Measurements from ENCODE around the gene COL19A1.

Gene COL19A1

DNA sequence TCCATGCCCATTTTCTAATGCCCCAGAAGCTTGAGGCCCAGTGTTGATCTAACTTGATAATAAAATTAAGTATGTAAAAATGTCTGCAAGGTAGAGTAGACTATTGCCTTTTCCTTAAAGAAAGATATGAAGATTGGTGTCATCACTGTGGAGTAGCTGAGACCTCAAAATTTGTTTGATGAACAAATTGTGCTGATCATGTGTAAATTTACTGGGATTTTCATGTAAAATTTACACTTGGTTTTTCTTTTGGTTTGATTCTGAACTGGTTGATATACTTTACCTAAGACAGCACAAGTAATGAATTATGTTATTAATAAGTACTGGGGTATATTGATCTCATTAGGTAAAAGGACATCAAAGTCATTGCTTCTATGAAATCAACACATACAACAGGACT lies 207.3 kb downstream of the COL19A1 start:
- DNase-seq: no peak

DNA sequence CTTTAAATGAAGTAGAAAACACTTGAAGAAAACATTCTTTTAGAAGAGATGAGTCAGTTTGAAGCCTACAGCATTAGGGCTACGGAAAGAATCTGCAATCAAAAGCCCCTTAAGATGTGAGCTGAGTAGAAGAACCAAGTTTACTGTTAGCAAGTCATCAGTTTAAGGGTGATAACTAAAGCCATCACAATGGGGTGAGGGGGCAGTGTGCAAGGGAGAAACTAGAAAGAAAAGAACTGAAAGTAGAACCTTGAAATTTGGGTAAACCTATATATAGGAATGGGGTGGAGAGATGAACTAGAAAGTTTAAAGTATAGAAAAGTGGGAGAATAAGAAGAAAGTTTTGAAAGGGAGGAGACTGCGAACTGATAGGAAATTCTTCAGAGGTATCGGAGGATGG lies 212.9 kb downstream of the COL19A1 start:
- DNase-seq: no peak

DNA sequence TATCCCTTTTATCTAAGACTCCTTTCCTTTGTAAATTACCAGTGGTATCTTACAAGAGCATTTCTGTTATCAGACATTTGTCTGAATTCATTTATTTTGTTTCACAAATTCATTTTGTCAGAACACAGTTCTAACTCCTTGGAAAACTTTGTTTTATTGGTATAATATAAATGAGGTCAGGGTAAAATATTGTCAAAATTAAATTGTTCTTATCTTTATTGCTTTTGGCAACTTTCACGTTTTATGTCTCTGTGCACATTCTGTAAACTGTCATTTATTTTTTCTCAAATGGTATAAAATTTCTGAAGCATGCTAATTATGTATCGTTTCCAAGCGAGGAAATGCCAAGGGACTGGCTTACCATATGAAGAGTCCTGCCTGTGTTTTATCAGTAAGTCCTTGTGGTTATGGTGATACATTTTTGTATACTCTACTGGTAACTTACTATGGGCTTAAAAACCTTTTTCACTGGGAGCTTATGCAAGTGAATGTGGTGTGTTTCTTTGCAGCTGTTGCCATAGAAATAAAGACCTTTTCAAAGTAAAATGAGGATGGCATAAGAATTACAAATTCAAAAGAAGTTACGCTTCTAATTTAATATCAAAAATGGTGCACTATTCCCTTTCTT lies 214.2 kb downstream of the COL19A1 start:
- DNase-seq: no peak

DNA sequence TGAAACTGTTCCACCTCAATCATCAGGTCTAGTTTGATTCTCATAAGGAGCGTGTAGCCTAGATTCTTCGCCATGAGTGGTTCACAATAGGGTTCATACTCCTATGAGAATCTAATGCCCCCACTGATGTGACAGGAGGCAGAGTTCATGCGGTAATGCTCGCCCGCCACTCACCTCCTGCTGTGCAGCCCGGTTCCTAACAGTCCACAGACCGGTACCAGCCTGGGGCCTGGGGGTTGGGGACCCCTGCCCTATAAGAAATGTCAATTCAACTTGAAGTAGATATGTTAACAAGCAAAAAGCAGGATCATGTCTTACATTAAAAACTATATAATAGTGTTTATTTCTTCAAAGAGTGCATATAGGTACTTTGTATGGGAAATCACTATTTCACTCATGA lies 216.5 kb downstream of the COL19A1 start:
- DNase-seq: no peak

DNA sequence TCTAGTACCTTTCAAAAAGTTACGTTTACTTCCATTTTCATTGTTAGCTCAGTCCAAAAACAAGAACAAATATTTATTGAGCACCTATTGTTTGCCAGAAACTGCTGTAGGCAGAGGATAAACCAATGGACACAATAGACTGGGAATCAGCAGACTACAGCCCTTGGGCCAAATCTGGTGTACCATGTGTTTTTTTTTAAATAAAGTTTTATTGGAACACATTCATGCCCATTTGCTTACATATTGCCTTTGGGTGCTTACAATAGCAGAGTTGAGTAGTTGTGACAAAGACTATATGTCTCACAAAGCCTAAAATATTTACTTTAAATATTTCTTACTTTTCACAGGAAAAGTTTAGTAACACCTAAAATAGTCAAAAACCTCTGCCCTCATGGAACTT lies 220.4 kb downstream of the COL19A1 start:
- no peak for DNase-seq

DNA sequence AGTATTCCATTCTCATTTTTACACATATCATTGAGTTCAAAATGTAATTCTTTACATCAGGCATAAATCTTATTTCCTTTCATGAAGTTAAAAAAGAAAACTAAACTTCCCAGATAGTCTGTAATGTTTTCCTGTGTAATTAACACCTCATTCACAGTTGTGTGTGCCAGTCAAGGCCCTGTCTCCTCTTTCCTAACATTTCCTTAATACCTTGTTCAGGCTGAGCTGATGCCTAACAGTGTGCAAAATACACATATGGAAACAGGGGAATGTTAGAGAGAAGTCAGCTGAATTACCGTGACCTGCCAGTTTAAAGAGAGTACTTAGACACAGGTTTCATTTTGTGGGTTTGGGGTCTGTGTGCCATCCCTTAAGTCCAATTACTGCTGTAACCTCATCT lies 227.8 kb downstream of the COL19A1 start:
- DNase-seq: no peak

DNA sequence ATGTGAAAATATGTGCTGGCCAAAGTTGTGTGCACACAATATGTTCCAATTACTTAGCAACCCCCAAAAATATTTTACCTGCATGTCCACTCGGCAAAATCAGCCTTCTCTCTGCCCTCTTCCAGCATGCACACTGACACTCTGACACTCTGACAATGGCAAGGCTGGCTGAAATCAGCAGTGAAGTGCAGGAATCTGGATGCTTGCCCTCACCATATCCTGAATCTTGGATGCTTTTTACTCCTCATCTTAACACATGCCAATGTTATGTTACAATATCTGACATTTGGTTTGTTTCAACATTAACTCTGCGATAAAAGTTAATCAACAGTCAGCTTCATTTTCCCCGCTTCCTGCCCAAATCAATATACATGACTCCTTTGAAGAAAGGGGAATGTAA lies 233.4 kb downstream of the COL19A1 start:
- no peak for DNase-seq

DNA sequence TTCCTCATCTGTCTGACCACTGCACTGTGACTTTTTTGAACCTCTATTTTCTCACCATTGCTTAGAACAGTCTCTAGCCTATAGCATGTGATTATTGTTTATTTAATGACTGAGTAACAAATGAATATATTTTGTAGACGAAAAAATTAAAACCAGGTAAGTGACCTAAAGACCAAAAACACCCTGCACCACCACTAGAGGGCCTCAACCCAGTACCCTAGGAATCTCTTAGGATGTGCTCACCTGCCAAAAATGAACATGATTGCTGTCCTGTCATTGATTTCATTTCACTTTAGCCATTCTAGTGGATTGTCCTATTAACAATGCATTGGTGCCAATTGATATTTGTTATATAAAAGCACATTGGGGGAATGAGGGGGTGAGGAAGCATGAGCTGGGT lies 237.4 kb downstream of the COL19A1 start:
- no peak for DNase-seq

DNA sequence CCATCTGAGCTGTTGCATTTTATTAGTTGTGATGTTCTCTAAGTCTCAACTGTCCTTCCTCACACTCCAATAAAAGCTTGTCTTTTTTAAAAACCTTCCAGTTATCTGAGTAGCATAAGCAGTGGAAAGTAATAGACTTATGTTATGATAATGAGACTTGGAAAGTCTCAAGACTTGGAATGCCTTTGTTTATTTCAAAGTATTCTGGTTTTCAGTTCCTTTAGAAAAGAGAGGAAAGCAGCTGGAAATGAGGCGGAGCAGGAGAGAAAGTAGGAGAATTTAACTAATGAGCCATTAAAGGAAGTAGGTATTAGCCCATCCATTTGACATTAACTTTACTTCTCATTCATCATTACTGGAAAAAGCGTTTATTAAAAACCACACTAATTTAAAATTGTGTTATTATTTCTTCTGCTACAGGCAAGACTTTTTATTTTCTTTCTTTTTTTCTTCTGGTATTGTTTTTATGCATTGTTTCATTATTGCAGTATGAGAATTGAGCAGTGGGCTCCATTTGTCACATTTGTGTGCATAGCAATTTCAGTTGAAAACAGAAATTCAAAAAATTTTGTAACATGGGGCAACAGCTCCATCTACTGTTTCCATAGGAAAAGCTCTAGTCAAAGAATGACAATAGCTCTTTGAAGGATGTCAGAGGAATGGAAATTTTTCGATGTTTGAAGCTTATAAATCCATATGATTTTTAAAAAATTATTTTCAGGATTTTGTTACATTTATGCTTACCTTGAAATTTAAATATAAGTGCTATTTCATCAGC lies 241.7 kb downstream of the COL19A1 start:
- peak; percentile 16 to 47 for DNase-seq

DNA sequence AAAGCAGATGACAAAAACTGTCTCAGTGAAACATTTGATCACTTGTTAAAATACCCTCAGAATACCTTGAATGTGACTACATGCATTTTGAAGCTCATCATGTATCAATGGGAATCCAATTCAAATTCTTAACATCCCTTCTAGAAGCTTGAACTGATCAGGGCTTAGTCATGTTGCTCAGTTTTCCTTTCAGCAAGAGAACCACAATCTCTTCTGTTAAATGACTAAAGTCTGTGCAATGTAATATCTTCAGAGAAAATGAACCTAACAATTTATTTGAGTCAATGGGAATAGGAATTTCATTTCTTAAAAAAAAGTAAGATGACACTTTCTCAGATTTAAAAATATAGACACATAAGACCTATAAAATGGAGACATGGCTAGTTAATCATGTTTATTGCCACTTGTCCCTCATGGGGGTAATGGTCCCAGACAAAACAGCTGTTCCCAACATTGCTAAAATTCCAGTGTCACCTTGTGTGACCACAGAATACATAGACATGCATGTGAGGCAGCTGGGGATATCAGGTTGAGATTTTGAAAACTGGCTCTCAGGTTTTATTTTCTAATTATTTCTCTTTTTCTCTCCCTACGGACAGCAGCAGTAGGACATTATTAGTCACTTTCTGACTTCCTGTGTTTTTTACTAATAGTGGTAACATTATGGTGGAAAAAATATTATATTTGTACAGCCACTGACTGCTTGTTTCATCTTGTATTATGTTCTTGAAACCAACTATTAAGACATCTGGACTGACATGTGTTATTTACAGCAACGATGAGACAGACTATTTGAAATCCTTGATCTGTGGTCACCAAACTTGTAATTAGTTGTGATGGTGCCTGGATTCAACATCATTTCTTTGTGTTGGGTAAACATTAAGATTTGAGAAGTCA lies 244.0 kb downstream of the COL19A1 start:
- DNase-seq: no peak

DNA sequence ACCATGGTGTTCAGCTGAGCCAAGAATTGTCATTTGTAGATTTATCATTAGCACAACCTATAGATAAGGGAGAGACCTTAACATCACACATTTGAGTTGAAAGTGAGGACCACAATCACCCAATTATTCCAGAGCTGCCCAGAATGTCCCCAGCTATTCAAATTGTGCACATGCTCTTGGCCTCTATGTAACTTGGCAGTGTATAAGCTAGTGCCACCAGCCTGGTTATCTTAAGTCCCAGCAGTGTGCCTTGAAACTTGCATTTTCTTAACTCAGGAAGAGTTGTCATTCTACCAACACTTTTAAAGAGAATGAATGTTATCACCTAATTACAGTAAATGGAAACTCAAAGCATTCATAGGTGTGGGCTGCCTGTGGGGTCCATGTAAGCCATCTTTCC lies 245.4 kb downstream of the COL19A1 start:
- no peak for DNase-seq

DNA sequence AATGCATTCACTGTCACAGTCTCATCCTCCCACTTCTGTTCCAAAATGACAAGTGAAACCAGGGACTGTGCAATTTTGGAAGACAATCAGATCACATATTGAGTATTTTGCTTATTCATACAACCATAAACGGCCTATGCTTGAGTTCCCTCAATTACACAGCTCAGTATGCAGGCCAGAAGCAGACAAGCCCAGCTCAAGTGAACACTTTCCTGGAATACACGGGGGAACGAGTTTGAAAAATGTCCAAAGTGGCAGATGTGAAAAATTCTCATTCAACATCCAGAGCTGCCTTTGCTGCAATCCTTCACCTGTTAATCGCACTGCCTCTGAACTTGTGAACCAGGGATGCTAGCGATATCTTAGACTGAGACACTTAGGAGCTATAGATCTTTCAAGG lies 246.4 kb downstream of the COL19A1 start:
- no peak for DNase-seq

DNA sequence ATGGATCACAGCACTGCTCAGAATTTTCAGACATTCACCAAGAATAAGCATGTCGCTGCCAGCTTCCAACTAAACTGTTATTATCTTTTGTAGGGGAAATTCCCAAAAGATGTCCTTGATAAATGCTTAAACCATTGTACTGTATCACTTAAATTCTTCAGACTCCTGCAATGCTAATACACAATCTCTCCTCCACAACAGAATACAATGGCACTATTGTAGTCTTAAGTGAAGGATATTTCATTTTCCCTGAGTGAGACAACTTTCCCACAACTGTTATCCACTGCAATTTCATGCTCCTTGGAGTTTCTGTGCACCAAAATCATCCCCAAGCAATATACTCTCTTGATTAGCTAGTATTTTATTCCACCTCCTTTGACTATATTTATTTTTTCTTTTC lies 246.8 kb downstream of the COL19A1 start:
- no peak for DNase-seq

DNA sequence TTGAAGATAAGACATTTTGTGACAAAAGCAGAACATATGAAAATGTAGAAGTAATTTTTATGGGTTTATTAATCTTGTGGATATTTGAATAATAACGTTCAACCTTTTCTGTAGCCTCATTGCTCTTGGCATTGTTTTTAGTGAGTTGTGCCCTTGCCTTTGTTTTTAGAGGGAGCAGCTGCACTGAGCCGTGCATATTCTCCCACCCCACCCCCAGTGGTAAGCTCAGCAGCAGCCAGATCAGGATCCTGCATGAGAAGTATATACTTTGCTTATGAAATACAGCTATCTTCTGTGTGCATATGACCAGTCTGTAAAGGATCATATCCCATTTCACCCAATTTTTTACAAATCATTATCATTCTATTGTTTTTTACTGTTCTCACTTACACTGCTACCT lies 252.3 kb downstream of the COL19A1 start:
- DNase-seq: no peak

DNA sequence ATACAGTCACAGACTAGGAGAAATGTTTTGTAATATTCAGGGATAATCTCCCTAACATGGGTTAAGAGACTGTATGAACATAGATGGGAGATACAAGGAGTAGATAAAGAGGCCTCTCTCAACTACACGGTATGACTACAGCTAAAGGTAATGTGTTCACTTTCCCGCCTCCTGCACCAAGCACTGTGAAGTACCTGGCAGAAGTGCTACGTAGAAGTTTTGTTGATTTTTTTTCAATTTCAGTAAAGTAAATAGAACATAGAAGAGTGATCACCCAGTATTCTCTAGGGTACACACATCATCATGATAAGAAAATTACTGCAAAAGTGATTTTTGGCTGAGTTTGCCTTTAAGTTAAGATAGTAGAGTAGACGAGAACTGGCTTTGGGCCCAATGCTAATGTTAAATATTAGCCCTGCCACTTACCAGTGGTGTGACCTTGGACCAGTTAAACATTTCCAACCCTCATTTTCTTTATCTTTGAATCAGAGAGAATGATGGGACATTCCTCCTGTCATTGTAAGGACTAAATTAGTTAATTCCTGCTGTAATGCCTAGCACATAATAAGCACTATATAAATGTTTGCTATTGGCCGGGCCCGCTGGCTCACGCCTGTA lies 253.0 kb downstream of the COL19A1 start:
- DNase-seq: no peak

DNA sequence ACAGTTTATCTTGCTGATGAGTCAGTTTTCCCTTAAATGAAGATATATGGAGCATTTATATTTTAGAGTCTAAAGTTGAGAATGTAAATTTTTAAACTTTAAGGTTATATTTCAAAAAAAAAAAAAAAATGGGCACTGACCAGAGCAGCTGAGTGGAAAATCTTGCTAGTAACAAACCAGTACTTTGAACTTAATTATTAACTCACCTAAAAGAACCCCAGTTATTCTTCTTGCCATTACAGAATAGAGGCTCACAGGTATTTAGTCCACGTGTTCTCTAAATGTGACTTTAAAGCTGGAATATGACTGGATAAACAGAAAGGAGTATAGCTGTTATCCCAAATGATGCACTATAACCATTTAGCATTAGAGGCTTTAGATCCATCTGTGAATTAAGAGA lies 258.1 kb downstream of the COL19A1 start:
- no peak for DNase-seq

DNA sequence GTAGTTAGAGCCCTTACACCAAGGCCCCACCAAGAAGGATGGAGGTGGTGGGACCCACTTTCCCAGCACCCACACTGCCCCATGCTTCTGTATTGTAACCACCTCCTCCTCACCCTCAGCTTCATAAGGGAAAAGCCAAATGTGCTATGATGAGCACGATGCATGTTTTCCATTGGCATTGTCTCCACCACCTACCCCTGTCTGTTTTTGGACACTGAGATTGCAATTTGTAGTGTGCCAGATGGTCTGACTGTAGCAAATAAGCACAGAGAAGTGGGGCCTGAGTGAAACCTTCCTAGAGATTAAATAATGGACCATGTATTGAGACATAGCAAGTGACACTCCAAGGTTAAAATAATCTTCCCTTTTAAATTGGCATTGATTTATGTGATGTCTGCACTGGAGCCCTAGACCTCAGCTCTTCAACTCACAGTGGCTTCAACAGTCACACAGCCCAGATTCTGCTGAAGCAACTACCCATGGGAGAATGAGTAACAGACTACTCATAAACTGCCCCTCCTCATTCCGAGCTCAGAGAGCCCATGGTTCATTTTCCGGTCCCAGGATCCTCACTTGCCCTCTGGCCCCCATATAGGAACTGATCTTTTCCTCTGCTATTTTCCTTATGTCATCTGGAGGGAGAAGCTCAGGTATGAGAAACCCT lies 258.7 kb downstream of the COL19A1 start:
- DNase-seq: no peak

DNA sequence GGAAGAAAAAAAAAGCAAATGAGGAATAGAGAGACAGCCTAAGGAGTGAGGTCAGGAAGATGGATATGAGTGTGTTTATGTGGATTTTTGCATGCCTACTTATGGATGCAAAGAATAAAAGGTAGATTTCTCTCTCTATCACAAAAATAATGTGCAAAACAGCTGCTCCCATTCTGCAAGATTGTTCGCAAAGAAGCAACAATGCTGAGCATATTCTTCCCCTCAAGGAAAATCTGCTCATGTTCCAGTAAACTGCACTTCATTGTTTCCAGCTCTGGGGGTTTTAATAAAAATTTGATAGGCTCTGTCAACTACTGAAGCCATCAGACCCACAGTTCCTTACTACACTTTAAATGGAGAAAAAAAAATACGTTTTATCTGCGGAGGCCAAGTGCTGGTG lies 259.2 kb downstream of the COL19A1 start:
- DNase-seq: no peak

DNA sequence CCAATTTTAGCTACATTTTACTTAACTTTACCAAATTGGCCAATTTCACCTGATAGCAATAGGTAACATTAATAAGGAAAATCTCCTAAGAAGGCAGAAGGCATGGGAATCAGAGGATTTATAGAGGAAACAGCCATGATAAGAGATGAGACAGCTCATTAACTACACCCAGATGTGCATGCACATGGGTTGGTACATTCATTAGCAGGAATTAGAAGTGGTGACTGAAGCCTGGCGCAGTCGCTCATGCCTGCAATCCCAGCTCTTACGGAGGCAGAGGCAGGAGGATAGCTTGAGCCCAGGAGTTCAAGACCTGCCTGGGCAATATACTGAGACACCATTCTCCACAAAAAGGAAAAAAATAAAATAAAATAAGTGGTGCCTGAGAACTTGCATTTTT lies 263.0 kb downstream of the COL19A1 start:
- no peak for DNase-seq

DNA sequence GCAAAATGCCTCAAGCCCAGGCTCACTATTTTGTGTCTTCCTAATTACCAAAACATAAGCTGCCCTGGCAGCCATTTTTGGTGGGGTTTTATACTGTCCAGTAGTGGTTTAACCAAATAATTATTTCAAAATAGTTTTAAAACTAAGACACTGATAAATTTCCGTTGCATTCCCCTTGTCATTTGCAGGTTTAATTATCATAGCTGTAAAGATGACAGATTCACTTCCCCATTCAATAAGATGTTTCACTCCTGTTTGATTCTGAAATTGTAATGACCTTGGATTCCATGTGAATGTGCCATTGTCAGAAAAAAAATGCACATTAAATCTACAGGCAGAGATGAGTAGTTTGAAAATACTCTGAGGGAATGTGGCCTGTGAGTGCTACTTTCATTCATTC lies 264.5 kb downstream of the COL19A1 start:
- DNase-seq: no peak

DNA sequence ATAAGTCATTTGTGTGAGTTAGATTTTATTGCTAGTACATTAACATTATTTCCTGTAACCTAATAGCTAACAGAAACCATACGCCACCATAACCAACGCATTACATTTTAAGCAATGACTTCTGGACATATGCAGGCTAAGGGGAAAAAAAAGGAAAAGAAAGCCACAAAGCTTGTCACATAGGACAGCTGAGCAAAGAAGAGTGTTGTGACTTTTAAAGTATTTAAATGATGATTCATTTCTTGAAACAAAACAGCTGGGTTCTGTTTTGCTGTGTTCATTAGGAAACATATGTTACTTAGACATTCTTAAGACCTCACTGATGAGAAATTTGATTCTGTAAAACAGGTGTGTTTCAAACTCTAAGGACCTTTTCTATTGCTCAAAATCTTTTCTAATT lies 265.2 kb downstream of the COL19A1 start:
- DNase-seq: no peak

DNA sequence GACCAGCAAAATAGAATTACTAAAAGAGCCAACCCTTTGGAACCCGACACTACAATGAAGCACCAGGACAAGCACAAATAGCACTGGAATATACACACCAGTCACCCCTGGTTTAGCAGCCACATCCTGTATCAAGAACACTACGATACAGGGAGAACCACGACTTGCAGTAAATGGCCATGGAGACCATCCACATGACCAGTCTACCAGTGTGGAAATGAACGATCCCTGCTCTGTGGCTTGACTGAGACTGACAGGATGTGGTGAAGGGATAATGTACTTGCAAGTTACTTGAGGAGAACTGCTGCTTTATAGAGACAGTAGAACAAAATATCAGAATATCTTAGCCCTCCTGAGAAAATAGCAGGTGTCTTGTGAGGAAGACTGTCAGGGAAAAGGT lies 266.9 kb downstream of the COL19A1 start:
- no peak for DNase-seq

DNA sequence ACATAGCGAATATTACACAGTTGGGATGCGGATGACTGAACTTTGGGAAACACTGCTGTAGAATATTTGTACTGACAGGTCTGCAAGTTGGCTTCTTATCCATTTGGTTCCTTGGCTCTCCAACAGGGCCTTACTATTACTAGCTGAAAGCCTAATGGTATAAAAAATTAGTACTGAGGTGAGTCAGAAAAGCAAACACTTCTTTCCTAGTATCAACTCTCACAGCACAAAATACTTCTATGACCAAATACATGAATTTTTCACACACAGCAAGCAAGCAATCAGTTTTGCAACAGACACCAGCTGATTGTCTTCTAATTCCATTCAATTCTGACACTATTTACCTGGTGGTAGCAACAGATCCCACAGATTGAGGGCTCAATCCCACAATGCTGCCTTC lies 268.2 kb downstream of the COL19A1 start:
- DNase-seq: no peak

Data from inflammatory macrophage treated with lipopolysaccharide for 1 hour (primary cell).